ENCODE measurements around the gene FAM50B.

FAM50B gene

DNA sequence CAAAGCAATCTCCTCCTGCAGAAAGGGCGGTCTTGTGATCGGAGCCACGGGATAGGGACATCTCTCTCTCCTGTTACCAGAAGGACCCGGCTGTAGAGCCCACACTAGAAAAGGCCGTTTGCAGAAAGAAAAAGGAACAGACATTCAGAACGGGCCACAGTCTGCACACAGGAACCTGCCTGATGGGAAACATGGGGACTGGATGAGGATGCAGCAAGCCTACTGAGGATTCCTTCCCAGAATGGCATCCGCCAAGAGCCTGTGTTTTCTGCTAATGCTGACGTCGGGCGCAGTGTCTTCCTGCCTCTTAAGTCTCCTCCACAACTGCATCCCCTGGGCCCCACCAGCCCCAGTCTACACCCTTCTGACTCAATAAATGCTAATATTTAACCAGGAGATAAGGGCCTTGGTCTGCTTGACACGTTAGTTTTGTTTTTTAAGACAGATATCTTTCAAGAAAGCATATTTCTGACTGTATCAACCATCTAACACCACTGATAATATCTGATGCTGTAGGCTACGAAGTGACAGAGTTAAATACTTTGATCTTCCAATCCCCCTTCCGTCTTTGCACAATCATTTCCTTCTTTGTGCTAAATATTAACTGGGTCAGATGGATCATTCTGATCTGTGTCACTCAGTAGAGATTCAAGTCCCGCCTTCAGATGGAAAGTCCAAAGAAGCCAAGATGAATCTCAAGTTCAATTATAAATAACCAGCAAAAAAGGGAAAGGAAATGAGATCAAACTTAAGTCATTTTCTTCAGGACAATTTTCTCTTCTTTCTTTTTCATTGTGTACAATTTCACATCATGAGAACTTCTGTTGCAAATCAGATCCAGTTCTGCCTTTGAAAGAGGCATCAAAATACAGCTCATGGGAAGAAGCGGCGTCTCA, 20.7 kb downstream of the FAM50B start:
- TF ChIP-seq, protein P1, sequence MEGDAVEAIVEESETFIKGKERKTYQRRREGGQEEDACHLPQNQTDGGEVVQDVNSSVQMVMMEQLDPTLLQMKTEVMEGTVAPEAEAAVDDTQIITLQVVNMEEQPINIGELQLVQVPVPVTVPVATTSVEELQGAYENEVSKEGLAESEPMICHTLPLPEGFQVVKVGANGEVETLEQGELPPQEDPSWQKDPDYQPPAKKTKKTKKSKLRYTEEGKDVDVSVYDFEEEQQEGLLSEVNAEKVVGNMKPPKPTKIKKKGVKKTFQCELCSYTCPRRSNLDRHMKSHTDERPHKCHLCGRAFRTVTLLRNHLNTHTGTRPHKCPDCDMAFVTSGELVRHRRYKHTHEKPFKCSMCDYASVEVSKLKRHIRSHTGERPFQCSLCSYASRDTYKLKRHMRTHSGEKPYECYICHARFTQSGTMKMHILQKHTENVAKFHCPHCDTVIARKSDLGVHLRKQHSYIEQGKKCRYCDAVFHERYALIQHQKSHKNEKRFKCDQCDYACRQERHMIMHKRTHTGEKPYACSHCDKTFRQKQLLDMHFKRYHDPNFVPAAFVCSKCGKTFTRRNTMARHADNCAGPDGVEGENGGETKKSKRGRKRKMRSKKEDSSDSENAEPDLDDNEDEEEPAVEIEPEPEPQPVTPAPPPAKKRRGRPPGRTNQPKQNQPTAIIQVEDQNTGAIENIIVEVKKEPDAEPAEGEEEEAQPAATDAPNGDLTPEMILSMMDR (conservative IDR thresholded peaks at IDR 0.05; ENCODE audit: low read depth, low read length), result no peak

DNA sequence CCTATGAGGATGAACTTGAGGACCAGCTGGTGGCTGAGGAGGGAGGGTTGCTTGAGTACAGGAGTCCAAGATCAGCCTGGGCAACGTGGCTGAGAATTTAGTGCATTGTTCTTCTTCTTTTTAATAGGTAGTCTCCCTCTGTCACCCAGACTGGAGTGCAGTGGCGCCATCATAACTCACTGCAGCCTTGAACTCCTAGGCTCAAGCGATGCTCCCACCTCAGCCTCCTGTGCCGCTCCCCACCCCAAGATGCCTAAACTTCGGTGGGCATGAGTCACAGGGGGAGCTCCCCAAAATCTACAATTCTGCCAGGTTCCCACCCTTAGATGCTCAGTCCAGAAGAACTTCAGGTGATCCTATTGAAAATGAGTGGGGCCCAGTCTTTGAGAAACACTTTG, 21.4 kb downstream of the FAM50B start:
- Histone ChIP-seq H3K4me1 (ENCODE audit: low read depth, poor library complexity, severe bottlenecking) (no peaks in the 10 kb centered on the region), H3K36me3 (ENCODE audit: insufficient read depth) (no peaks in the 10 kb centered on the region), H4K20me1 (ENCODE audit: insufficient read depth) (no peaks in the 10 kb centered on the region), H3K27ac (no peak overlapping the region), H3K4me2 (no peak overlapping the region), H3K4me3 (IDR thresholded peaks at IDR 0.05; ENCODE audit: insufficient read depth, low read depth, low read length) (no peak overlapping the region), H3K9ac (no peak overlapping the region), H3K79me2 (ENCODE audit: insufficient read depth, low read depth) (no peaks in the 10 kb centered on the region), H2AFZ (ENCODE audit: low read depth) (no peak overlapping the region), H3K27me3 (ENCODE audit: insufficient read depth, low read depth) (no peaks in the 10 kb centered on the region)
- TF ChIP-seq, protein P1 (conservative IDR thresholded peaks at IDR 0.05; ENCODE audit: low read depth, low read length), result no peak

More for the DNA sequence above, 20.7 kb downstream of the FAM50B start:
- Histone ChIP-seq H2AFZ (ENCODE audit: low read depth) (no peak overlapping the region), H3K79me2 (ENCODE audit: insufficient read depth, low read depth) (no peaks in the 10 kb centered on the region), H3K4me3 (IDR thresholded peaks at IDR 0.05; ENCODE audit: insufficient read depth, low read depth, low read length) (no peak overlapping the region), H3K9ac (no peak overlapping the region), H3K27me3 (ENCODE audit: insufficient read depth, low read depth) (no peaks in the 10 kb centered on the region), H3K4me2 (no peak overlapping the region), H3K36me3 (ENCODE audit: insufficient read depth) (no peaks in the 10 kb centered on the region), H3K4me1 (ENCODE audit: low read depth, poor library complexity, severe bottlenecking) (no peaks in the 10 kb centered on the region), H4K20me1 (ENCODE audit: insufficient read depth) (no peaks in the 10 kb centered on the region), H3K27ac (no peak overlapping the region)

DNA sequence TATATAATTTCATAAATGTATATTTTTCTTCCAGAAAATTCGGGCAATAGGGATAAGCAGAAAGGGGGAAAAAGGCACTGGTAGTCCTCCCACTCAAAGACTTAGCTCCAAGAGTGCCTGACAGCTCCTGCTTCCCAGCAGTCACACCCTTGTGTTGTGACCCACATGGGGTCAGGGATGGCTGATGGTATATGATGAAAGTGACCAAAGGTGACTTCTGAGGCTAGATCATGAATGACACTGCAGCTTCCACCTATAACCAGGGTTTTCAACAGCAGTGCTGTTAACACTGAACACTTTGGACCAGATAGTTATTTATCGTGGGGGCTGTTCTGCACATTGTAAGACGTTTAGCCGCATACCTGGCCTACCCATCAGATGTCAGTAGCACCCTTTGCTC, 22.3 kb downstream of the FAM50B start:
- H3K4me3 ChIP-seq (IDR thresholded peaks at IDR 0.05; ENCODE audit: insufficient read depth, low read depth, low read length), result no peak overlapping the region
- H3K27me3 ChIP-seq (ENCODE audit: insufficient read depth, low read depth), result no peaks in the 10 kb centered on the region
- TF ChIP-seq, protein P1 (conservative IDR thresholded peaks at IDR 0.05; ENCODE audit: low read depth, low read length), result no peak
- H3K79me2 ChIP-seq (ENCODE audit: insufficient read depth, low read depth), result no peaks in the 10 kb centered on the region
- no peaks in the 10 kb centered on the region for H3K4me1 ChIP-seq (ENCODE audit: low read depth, poor library complexity, severe bottlenecking)
- no peak overlapping the region for H3K27ac ChIP-seq
- no peaks in the 10 kb centered on the region for H3K36me3 ChIP-seq (ENCODE audit: insufficient read depth)
- H2AFZ ChIP-seq (ENCODE audit: low read depth), result no peak overlapping the region
- no peaks in the 10 kb centered on the region for H4K20me1 ChIP-seq (ENCODE audit: insufficient read depth)
- no peak overlapping the region for H3K4me2 ChIP-seq
- H3K9ac ChIP-seq, result no peak overlapping the region

DNA sequence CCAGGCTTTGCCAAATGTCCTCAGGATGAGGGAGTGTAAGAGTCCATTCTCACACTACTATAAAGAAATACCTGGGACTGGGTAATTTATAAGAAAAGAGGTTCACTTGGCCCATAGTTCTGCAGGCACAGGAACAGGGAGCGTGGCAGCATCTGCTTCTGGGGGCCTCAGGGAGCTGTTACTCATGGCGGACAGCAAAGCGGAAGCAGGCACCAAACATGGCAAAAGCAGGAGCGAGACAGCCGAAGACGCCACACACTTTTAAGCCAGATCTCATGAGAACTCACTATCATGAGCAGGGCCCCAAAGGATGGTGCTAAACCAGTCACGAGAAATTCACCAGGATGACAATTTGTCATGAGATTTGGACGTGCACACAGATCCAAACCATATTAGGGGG, 22.8 kb downstream of the FAM50B start:
- no peak overlapping the region for H3K4me2 ChIP-seq
- no peaks in the 10 kb centered on the region for H4K20me1 ChIP-seq (ENCODE audit: insufficient read depth)
- no peaks in the 10 kb centered on the region for H3K79me2 ChIP-seq (ENCODE audit: insufficient read depth, low read depth)
- H3K4me1 ChIP-seq (ENCODE audit: low read depth, poor library complexity, severe bottlenecking), result no peaks in the 10 kb centered on the region
- no peak overlapping the region for H3K27ac ChIP-seq
- TF ChIP-seq, protein P1 (conservative IDR thresholded peaks at IDR 0.05; ENCODE audit: low read depth, low read length), result no peak
- no peaks in the 10 kb centered on the region for H3K27me3 ChIP-seq (ENCODE audit: insufficient read depth, low read depth)
- no peaks in the 10 kb centered on the region for H3K36me3 ChIP-seq (ENCODE audit: insufficient read depth)
- no peak overlapping the region for H2AFZ ChIP-seq (ENCODE audit: low read depth)
- H3K4me3 ChIP-seq (IDR thresholded peaks at IDR 0.05; ENCODE audit: insufficient read depth, low read depth, low read length), result no peak overlapping the region
- H3K9ac ChIP-seq, result no peak overlapping the region
